HG03521 (cell line): ENCODE results near the gene CSNK1G3.

ENCODE experiments used
- ATAC-seq: cut with Tn5 transposase; IDR thresholded peaks from one replicate; pipeline ENCODE4 v1.9.1; 2021; ENCODE audit warnings: mild to moderate bottlenecking, moderate library complexity; ENCODE audit not compliant: unreplicated experiment

CSNK1G3 gene

DNA sequence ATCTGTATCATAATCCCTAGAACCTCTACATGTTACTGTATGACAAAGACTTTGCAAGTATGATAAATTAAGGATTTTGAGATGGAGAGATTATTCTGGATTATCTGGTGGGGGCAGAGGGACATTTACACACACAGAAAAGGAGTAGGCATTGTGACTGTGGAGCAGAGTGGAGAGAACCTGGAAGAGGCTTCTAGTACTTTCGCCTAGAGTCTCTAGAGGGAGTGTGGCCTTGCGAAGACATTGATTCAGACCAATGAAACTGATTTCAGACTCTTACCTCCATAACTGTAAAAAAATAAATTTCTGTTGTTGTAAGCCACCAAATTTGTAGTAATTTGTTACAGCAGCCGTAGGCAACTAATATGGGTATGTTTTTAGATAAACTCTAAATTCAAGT, 45.9 kb downstream of the CSNK1G3 start:
- no peak for ATAC-seq

DNA sequence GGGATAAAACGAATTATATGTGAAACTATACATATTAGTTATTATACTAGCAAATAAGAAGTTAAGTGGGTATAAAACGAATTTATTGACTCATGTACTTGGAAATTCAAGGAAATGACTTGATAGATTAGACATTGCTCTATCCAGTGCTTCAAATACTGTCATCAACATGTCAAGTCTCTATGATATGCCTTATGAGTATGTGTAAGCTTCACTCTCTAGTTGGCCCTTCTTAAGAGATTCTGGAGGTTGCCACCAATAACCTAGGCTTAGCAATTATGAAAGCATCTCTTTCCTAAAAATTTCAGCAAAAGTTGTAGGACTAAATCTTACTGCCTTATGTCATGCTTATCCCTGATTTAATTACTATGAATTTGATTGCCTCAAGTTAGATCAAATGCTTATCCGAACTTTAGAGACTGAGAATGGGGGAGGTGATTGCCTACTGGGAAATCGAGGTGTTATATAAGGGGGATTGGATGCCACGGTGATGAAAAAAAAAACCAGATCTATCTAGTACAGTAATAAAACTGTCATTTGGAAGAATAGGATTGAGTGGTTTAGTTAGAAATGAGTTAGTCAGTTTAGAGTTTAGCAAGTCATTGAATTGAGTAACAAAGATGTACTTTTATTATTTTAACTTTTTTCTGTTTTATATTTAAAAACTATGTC, 46.9 kb downstream of the CSNK1G3 start:
- no peak for ATAC-seq

DNA sequence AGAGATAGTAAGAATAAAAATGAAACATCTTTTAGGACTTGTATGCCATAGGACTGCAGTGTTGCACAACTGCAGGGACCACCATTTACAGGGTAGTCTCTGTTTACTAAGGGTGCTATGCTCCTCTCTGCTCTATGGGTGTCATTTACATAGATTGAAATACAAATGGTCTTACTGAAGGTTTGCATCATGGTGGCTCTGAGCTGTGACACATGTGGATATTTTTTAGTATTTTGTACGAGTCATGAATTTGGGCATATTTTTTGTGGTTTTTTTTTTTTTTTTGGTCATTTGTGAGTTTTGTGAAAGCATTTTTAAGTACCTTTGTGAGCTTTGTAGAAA, 47.4 kb downstream of the CSNK1G3 start:
- ATAC-seq: no peak

DNA sequence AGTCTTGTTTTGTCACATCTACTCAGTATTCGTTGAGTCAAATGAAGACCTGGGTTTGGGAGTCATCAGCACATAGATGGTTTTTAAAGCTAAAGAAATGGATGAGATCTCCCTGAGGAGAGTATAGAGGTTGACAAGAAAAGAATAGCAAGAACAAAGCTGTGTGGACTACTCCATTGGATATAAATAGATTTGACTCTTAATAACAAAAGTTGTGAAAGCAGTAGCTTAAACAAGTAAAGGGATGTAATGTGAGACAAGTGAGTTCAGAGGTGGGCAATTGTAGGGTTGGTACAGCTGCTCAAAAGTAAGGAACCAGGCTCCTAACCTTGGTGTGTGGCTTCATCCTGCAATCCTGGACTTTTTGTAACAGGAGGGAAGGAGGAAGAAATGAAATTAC, 49.3 kb downstream of the CSNK1G3 start:
- no peak for ATAC-seq

DNA sequence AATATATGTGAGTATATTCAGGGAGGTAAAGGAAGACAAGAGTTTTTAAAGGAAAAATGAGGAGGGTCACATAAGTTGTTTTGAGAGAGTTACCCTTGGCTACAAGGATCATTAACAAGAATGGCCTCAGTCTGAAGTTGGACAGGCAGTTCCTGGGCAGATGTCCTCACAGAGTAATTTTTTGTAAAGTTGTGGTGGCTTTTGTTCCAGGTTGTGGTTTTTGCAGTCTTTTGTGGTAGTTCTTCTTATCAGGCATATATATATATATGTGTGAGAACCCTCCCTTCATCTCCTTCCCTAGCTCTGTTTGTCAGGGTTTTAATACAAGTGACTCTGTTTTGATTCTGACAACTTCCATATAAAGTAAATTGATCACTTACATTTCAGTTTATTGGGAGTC, 60.0 kb downstream of the CSNK1G3 start:
- ATAC-seq: no peak

DNA sequence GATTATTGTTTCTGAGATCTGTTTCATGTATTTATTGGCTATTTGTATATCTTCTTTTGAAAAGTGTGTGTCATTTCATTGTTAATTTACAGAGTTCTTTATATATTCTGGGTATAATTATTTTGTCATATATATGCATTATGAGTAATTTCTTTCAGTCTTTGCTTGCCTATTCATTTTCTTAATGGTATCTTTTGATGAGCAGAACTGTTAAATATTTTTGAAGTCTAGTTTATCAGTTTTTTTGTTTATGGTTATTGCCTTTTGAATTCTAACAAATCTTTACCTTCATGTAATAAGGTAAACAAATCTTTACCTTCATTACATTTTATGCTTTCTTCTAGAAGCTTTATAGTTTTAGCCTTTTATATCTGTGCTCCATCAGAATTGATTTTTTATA, 66.4 kb downstream of the CSNK1G3 start:
- no peak for ATAC-seq

DNA sequence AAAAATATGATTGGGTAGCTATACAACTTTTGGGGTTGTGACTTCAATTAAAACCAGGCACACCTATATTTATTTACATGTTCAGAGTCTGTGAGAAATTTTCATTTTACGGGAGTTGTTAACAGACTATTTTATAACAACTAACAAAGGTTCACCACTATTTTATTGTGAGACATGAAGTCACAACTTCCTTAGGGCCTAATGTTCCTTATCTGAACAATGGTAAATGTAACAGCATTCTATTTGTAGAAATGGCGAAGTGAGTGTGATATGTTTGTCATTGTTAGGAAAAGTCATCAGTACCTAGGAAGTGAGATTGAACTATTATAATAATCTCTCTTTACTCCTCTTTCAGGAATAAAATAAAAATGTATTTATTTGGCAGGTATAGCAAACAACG, 67.4 kb downstream of the CSNK1G3 start:
- no peak for ATAC-seq

DNA sequence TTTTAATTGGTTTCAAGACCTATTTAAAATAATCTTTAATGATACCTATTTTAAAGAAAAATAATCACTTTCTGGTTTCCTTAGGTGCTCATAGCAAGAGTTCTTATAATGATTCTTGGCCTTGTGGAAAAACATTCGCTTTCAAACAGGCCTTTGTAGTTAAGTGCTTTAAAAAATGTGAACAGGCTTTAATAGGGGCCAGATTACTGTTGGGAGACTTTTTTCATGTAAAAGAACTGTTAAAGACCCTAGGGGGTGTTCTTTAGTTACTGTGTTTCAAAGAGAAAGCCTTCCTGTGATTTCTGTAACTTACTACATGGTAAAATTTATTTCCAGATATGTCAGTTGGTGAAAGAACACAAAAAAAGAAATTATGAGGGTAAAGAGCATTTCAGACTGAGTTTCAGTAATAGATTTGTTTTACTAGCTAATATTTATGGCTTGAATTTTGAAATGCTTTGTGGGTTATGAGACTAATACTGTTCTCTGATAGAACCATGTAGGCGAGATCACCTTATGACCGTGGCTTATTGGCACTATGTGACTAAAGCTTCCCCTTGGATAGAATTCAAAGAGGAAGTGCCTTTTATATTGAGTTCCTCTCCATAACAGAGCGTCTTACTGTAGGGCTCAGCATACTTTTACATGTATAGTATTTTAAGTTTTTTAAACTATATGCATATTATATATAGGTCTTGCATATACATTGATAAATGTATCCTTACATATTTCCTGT, 70.7 kb downstream of the CSNK1G3 start:
- no peak for ATAC-seq

DNA sequence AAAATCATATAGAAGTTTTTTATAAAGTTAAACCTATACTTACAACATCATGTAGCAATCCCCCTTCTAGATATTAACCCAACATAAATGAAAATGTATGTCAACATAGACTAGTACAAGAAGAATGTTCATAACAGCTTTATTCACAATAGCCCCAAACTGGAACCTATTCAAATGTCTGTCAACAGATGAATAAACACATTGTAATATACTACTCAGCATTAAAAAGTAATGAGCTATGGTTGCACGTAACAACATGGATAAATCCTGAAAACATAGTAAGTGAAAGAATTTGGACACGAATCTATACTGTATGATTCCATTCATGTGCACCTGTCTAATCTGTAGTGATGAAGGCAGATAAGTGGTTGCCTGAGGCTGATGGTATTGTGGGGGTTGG, 73.9 kb downstream of the CSNK1G3 start:
- no peak for ATAC-seq

DNA sequence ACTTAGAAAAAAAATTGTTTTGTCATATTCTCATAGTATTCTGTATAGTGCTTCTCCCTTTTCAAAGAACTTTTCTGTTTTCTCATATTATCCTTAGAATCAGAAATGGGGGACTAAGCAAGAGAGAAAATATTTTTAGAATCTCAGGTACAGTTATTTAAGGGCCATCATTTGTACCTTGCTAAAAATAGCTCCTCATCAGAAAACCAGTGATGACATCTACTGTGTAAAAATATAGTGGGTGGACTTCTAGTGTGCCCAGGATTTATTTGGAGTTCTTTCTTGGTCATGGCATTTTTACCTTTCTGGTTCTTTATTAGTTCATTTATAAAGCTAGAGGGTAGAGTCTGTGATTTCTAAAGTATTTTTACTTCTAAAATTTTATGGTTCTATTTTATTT, 82.5 kb downstream of the CSNK1G3 start:
- ATAC-seq: no peak

DNA sequence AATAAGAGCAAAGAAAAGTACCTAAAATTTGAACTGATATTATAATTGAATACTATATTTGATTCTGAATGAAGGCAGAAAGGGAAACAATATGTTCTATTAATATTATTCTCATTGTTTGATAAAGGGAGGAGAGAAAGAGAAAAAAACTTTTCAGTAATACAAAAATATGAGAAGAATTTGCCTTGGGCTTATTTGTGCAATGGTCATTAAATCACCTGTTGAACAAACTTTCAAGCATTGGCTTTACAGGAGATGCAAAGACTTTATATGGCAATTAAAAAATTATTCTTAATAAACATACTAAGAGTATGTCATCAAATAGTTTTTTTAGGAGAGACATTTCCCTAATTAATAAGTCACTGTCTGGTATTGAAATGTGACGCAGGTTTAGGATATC, 85.0 kb downstream of the CSNK1G3 start:
- ATAC-seq: no peak

DNA sequence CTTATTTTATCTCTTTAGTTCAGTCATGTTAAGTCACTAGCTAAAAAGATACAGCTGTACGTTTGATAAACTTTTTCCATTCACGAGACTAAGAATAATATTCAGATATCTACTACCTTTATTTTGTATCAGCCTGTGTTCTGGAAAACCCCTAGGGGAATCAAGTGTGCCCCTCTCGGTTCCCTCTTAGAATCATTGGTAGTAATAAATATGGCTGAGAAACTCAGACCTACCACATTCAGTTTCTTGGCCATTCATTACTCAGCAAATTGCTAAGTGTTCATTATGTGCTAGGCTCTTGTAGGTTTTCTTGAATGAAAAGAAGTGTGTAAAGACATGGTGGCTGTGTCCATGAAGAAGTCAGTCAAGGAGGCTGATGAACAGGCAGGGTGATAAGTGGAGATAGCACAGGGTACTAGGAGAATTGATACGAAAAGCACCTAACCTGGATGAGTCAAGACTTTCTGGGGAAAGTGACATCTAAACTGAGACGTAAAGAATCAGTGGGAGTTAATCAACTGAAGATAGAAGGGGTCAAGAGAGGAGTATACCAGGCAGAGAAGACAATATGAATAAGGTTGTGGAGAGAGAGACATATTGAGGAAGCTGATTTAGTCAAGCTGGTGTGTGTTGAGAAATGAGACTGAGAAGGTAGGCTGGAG, 86.2 kb downstream of the CSNK1G3 start:
- ATAC-seq: no peak

DNA sequence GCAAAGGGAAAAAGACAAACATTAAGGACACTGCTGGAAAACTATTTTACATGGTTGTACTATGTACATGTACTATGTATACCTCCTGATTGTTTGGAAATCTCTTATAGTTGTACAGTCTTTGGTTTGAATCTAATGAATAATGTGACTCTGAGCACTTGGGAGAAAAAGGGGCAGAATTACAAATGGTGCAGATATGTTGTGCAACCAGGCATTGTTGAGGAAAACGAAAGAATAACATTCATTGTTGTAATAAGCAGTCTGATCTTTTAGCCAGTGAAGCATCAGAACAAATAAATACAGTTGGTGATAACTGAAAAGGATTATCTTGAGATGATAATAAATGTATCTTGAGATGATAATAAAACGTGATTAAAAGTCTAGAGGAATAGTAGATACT, 87.2 kb downstream of the CSNK1G3 start:
- ATAC-seq: no peak

DNA sequence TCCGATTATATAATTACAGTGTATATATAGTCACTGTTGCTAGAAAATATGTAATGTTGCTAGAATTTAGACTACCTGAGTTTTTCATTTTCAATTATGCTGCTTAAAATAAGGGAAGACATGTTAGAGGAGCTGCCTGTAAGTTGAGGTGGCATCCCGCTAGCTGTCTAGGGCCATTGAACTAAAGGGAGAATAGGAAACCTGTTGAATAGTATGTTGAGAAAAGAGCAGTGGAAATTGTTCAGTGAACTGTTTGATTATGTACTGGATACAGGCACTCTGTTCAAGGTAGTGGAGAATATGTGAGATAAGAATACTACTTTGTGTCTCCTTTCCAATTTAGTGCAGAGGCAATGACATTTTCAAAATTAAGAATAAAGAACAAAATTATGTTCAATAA, 89.6 kb downstream of the CSNK1G3 start:
- ATAC-seq: no peak

DNA sequence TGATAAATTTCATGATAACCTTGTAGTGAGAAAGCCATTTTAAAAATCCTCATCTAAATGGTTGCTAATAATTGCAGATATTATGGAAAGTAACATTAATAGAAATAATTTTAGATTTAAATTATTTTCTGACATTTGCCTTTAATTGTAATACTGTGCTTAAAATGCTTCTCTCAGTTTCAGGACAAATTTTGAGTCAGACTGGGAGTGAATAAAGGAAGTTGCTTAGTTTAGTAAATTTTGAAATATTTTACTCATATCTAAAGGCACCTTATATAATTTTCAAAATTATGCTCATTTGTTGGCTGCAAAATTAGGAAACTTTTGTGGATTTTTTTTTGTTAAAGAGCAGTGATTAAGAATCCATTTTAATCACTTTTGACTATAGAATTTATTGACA, 93.8 kb downstream of the CSNK1G3 start:
- ATAC-seq: no peak

DNA sequence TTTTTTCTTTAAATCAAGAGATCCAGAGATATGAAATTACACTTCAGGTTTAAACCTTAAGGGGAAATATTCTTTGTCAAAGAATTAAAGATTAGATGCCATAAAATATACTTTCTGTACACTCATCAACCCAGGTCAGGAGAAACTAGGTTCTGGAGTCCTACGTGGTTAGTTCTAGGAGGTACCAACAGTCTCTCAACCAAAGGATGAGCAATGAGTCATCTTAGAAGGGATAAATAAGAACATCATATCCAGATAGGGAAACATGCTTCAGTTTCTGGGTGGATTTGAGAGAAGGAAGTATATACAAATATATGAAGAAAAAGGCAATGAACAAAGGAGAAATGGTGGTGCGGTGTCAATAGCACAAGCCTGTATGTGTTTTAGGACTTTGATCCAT, 98.2 kb downstream of the CSNK1G3 start:
- ATAC-seq: no peak

DNA sequence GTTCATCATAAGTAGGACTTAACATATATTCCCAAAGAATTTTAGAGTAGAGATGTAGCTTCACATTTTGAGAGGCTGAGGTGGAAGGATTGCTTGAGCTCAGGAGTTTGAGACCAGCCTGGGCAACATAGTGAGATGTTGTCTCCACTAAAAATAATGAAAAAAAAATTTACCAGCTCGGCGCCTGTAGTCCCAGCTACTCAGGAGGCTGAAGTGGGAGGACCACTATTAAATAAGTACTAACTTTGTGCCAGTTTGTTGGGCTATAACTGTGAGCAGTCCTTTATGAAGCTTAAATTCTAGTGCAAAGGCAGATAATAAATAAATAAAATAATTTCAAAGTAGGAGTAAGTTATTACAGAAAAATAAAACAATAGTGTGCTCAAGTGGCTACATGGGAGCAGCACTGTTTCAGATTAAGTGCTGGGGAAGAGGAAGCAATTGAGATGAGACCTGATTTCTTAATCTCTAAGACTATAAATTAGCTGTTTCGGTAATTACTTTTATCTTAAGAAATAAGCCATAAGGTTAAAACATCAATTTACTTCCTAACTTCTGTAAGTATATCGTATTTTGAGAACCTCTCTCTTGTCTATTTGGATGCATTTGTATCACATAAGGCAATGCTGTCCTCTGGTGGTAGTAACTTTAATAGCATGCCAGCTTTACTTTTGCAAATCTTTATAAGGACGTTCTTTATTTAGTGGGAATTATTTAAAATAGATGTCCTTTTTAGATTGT, 98.9 kb downstream of the CSNK1G3 start:
- no peak for ATAC-seq

DNA sequence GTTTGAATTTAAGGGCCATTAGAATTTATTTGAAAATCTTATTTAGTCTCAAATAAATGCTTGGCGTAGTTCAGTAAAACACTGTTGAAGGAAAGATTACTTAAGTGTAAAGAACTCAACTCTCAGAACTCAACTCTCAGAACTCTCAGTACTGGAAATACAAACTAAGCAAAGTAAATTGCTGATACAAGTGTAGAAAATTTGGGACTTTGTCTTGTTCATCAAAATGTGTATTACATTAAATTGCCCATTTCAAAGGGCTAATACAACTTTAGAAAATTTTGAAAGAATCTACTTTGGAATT, 99.4 kb downstream of the CSNK1G3 start:
- ATAC-seq: no peak

DNA sequence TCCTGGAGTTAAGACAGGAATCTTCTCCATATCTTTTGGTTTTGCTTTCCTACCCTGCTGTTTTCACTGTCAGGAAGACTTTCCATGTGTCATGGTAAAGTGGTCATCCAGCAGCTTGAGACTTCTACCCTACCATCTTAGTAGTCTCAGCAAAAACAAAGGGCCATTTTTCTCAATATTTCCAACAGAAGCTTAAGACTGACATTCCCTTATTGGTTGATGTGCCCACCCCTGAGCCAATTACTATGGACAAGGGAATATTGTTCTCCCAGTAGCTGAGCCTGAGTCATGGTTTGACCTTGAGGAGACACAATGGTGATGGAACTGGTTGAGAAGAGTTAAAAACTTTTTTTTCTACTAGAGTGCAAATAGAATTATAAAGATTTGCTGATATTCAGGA, 105.6 kb downstream of the CSNK1G3 start:
- no peak for ATAC-seq

DNA sequence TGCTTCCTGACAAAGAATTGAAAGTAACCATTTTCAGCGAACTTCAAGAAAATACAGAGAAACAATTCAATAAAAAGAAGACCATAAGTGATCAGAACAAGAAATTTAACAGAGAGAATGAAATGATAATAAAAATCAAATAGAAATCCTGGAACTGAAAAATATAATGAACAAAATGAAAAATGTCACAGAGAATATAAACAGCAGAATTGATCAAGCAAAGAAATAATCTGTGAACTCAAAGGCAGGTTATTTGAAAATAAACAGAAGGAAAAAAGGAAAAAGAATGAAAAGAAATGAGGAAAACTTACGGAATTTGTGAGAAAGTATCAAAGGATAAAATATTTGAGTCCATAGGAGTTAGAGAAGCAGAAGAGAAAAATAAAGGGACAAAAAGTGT, 114.1 kb downstream of the CSNK1G3 start:
- ATAC-seq: no peak

DNA sequence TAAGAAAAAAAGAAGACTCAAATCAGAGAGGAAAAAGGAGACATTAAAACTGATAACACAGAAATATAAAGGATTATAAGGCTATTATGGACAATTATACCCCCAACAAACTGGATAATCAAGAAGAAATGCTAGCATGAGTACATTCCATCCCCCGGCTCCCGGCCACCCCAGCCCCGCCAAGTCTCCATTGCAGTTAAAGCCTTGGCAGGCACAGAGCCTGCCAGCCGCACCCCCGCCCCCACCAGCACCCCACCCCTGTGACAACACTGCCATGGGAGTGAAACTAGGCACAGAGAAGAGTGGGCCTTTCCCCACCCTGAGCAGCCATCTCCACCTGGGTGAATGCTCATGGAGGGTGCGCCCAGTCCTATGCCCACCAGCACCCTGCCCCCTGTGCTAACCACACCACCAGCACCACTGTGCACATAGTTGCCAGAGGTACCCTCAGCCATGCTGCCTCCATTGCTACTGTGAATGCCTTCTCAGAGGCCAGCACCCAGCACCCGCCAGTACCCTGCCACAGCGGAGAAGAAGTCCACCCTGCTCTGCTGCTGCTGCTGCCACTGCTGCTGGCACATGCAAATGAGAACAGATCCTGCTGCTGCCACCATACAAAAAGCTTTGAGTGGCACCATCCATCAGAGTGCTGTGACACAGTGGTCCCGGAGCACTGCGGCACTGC, 117.0 kb downstream of the CSNK1G3 start:
- no peak for ATAC-seq
